HG03175 (cell line): Measurements from ENCODE around the gene CST5.
"Not testable (repeated sequence)": the region's sequence is repeated elsewhere in the genome, so short reads cannot be mapped to it uniquely, and the experiment has no call there.

Source experiments
- ATAC-seq: cut with Tn5 transposase; IDR thresholded peaks from one replicate; pipeline ENCODE4 v1.9.1; 2021; ENCODE audit warnings: mild to moderate bottlenecking, moderate library complexity; ENCODE audit not compliant: unreplicated experiment

The CST5 gene

DNA sequence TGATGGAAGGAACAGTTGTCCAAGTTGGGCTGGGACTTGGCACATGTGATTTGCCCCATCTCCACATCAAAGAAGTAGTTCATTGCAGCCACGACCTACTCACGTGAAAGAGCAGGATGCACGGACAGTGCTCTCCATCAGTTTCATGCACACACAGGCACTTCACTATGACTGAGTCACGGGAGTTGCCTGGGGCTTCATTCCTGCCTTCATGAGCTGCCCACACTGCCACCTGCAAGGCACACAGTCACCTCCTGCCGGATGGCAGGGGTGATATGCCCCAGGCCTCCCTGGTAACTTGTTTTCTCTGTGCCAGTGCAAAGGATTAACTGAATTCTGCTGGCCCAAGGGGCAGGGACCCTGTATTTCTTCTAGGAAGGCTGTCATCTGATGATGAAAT lies 22.8 kb downstream of the CST5 start:
- no peak for ATAC-seq

DNA sequence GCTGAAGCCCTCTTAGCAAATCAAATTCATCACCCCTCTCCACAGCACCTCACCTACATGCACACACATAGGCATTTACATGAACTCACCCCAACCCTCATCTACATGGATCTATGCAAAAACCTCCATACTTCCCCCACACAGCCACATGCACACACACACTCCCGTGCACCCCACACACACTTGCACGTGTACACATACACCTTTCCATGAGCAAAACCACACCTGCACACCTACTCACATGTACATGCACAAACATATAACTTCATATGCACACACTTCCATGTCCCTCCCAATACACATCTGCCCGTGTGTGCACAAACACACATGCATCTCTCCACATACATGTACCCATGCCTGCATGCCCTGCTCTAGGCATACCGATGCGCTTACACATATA lies 23.3 kb downstream of the CST5 start:
- no peak for ATAC-seq

DNA sequence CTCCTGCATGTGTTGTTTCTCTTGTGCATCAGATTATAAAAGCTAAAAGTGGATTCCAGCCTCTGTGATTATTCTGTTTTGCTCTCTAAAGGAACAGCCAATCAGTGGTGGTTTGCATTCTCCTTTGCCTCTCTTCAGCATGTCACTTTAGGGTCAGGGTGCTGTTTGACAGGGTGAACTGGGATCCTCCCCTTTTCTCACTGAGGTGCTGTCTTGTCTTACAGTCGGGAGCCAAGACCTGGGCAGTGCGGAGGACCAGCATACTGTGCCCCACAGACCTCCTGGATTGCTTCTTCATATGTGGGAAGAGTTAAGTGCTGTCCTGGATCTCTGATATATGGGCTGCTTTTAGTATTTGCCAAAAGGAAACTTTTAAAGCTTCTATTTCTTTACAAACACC lies 37.9 kb downstream of the CST5 start:
- no peak for ATAC-seq

GRCh38 chr20:23835716-23836115 lies 43.8 kb downstream of the CST5 start:
- ATAC-seq = no peak

- ATAC-seq = no peak
Observed at GRCh38 chr20:23832775-23833513, 46.6 kb downstream of the CST5 start.

GRCh38 chr20:23831961-23832360 lies 47.6 kb downstream of the CST5 start:
- not testable (repeated sequence) for ATAC-seq

DNA sequence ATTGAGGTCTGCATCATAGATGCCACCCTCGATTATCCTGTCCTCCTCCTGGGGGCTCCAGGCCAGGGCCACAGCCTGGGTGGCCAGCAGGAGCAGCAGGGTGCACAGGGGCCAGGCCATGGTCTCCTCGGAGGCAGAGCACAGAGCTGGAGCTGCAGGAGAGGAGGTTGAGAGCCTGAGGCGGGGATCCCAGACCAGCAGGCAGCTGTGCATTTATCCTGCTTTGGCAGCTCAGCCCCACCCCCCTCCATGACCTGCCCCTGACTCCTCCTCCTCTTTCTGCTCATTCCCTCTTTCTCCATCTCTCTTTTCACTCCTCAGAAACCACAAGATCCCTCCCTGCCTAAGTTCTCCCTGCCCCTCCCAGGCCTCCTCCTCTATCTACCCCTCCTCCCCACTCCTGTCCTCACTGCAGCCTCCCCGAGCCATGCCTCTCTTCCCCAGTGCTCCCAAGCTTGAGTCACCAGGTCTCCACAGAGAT lies 53.0 kb downstream of the CST5 start, which contains the start of gene CST2:
CST2 (minus strand) TSS at position 189 of the 481 bp plus-strand sequence; CDS start at position 120, 69 bp downstream.
- ATAC-seq = no peak
